PC-9 (cell line): ENCODE results near the gene RBFOX1. TPM values are rescaled to one million over a fixed set of nuclear protein-coding genes. Genes with fewer than 3 reads are reported as not detected.
A peak's percentile ranks its signal among the peaks of the same experiment; 100 is the strongest.

Experiments
- BruUV-seq: library from RNA; stranded (reverse); fragments of 400-500 nt; replicated peaks from 2 replicates; lab custom pipeline; 2021; lab: Mats Ljungman, UMichigan
- CTCF ChIA-PET: fragments of 300-600 bp; sonication (Branson Sonifier 250); formaldehyde crosslinking; loops from one replicate; lab custom pipeline; 2022; ENCODE audit warnings: antibody characterized with exemption; lab: Charles Lee
- POLR2A ChIA-PET: fragments of 300-600 bp; sonication (Branson Sonifier 250); formaldehyde crosslinking; loops from one replicate; lab custom pipeline; 2022; ENCODE audit warnings: antibody characterized with exemption; ENCODE audit not compliant: unreplicated experiment; lab: Charles Lee
- DNase-seq, 2 experiments: peaks; one replicate each; pipeline versions ENCODE4 v3.0.0 to v3.0.0-alpha.2; 2015 to 2022; ENCODE audit warnings: mixed read lengths in 1 of 2
- H2AFZ ChIP-seq: fragments of 200-600 bp; sonication (generic); 2 replicates; pipeline ENCODE4 v1.8.1; 2017; ENCODE audit warnings: antibody characterized with exemption
- H3F3A ChIP-seq: fragments of 200-600 bp; sonication (generic); 2 replicates; pipeline ENCODE4 v1.8.1; 2017; ENCODE audit warnings: antibody characterized with exemption, mild to moderate bottlenecking, low read depth; ENCODE audit not compliant: insufficient read depth
- H3K27ac ChIP-seq: fragments of 200-600 bp; sonication (generic); 2 replicates; pipeline ENCODE4 v1.6.1; 2016; ENCODE audit warnings: mixed run types
- H3K27me3 ChIP-seq: fragments of 200-600 bp; sonication (generic); 2 replicates; pipeline ENCODE4 v1.6.1; 2016; ENCODE audit warnings: low read depth, mixed run types; ENCODE audit not compliant: insufficient read depth
- H3K36me3 ChIP-seq: fragments of 200-600 bp; sonication (generic); 2 replicates; pipeline ENCODE4 v1.6.1; 2016; ENCODE audit warnings: low read depth, mixed run types
- H3K4me1 ChIP-seq: fragments of 200-600 bp; sonication (generic); replicated peaks from 2 replicates; pipeline ENCODE4 v1.6.1; 2016; ENCODE audit warnings: mixed run types; ENCODE audit not compliant: insufficient read depth
- H3K4me2 ChIP-seq: fragments of 200-600 bp; sonication (generic); 2 replicates; pipeline ENCODE4 v1.6.1; 2017; ENCODE audit warnings: mixed run types
- H3K4me3 ChIP-seq: fragments of 200-600 bp; sonication (generic); 2 replicates; pipeline ENCODE4 v1.6.1; 2016; ENCODE audit warnings: mixed run types
- H3K79me2 ChIP-seq: fragments of 200-600 bp; sonication (generic); 2 replicates; pipeline ENCODE4 v1.6.1; 2017; ENCODE audit warnings: low read depth, mixed run types
- H3K9me2 ChIP-seq: fragments of 200-600 bp; sonication (generic); 2 replicates; pipeline ENCODE4 v1.8.1; 2017; ENCODE audit warnings: mild to moderate bottlenecking; ENCODE audit not compliant: insufficient read depth
- H3K9me3 ChIP-seq: fragments of 200-600 bp; sonication (generic); 2 replicates; pipeline ENCODE4 v1.8.1; 2016; ENCODE audit warnings: low read depth; ENCODE audit not compliant: insufficient read depth
- H4K20me1 ChIP-seq: fragments of 200-600 bp; sonication (generic); 2 replicates; pipeline ENCODE4 v1.8.1; 2017; ENCODE audit not compliant: insufficient read depth
- CTCF ChIP-seq: fragments of 200-600 bp; sonication (generic); conservative IDR thresholded peaks from 2 replicates; pipeline ENCODE4 v1.6.1; 2017; ENCODE audit warnings: mixed run types, antibody characterized with exemption, mild to moderate bottlenecking, moderate library complexity
- EZH2 ChIP-seq: fragments of 200-600 bp; sonication (generic); IDR thresholded peaks from 2 replicates; pipeline ENCODE4 v1.8.0; 2017; ENCODE audit warnings: antibody characterized with exemption, low read depth
- intact Hi-C: fragments of 100-400 bp; cut with micrococcal nuclease; formaldehyde crosslinking; loops from one replicate; pipeline ENCODE4 v1.10.0; 2022; ENCODE audit not compliant: unreplicated experiment
- total RNA-seq: library from RNA; stranded (reverse); gene quantifications from 2 replicates; pipeline ENCODE4 v1.2.3, GENCODE V29; 2021

RBFOX1 gene
- total RNA-seq, 1 experiment from 2014 or later, result not detected

GRCh38 chr16:7400117-7400890 is 67.7 kb downstream of the RBFOX1 start:
- ChIA-PET POLR2A (no interaction called here), CTCF (no interaction called here)
- Histone ChIP-seq H3K9me3 (no peaks in the 10 kb centered on the region), H3K4me1 (no peaks in the 10 kb centered on the region), H3F3A (no peaks in the 10 kb centered on the region), H3K27me3 (peaks cover 18% of the 10 kb centered on the region), H2AFZ (no peak overlapping the region), H3K4me3 (no peak overlapping the region), H3K79me2 (no peaks in the 10 kb centered on the region), H3K4me2 (no peak overlapping the region), H3K36me3 (no peaks in the 10 kb centered on the region), H3K27ac (no peak overlapping the region), H3K9me2 (no peaks in the 10 kb centered on the region), H4K20me1 (no peaks in the 10 kb centered on the region)
- no TSS peak for BruUV-seq
- no peak for TF ChIP-seq EZH2
- TF ChIP-seq CTCF, result no peak
- intact Hi-C loops, result no loop called here
- no peak for DNase-seq

- H3K9me3 ChIP-seq, result no peaks in the 10 kb centered on the region
- no peaks in the 10 kb centered on the region for H3K9me2 ChIP-seq
- H3K4me3 ChIP-seq, result no peak overlapping the region
- H3F3A ChIP-seq, result no peaks in the 10 kb centered on the region
- H2AFZ ChIP-seq, result no peak overlapping the region
- intact Hi-C loops, result no loop called here
- ChIA-PET POLR2A (no interaction called here), CTCF (no interaction called here)
- no peaks in the 10 kb centered on the region for H3K36me3 ChIP-seq
- no peak overlapping the region for H3K27ac ChIP-seq
- TF ChIP-seq EZH2 (no peak), CTCF (no peak)
- DNase-seq, result no peak
- no peak overlapping the region for H3K4me2 ChIP-seq
- H3K4me1 ChIP-seq, result no peaks in the 10 kb centered on the region
- H4K20me1 ChIP-seq, result no peaks in the 10 kb centered on the region
- H3K27me3 ChIP-seq, result peaks cover 49% of the 10 kb centered on the region
- no TSS peak for BruUV-seq
- H3K79me2 ChIP-seq, result no peaks in the 10 kb centered on the region
Measured at GRCh38 chr16:7404217-7404616, 71.6 kb downstream of the RBFOX1 start.

GRCh38 chr16:7405166-7405565 is 72.5 kb downstream of the RBFOX1 start:
- H3K27me3 ChIP-seq, result peaks cover 55% of the 10 kb centered on the region
- no peaks in the 10 kb centered on the region for H3F3A ChIP-seq
- H3K4me3 ChIP-seq, result no peak overlapping the region
- peak in 1 of 2 experiments; percentile 6 for DNase-seq
- no peak for TF ChIP-seq CTCF
- TF ChIP-seq EZH2, result no peak
- H3K27ac ChIP-seq, result no peak overlapping the region
- H3K79me2 ChIP-seq, result no peaks in the 10 kb centered on the region
- H3K9me3 ChIP-seq, result no peaks in the 10 kb centered on the region
- H4K20me1 ChIP-seq, result no peaks in the 10 kb centered on the region
- no peak overlapping the region for H2AFZ ChIP-seq
- no TSS peak for BruUV-seq
- no peak overlapping the region for H3K4me2 ChIP-seq
- intact Hi-C loops, result no loop called here
- ChIA-PET CTCF (no interaction called here), POLR2A (no interaction called here)
- H3K9me2 ChIP-seq, result no peaks in the 10 kb centered on the region
- no peaks in the 10 kb centered on the region for H3K4me1 ChIP-seq
- H3K36me3 ChIP-seq, result no peaks in the 10 kb centered on the region
